Activated T-cell treated with anti-CD3 and anti-CD28 coated beads, Interleukin-2, amount 50 U/mL, for 72 hours (primary cell): ENCODE data around the gene VAMP1. TPM values are rescaled to one million over a fixed set of nuclear protein-coding genes. Genes with fewer than 3 reads are reported as not detected.

Source experiments
- ATAC-seq, 2 donors: fragments of 150-1000 bp; cut with Tn5 transposase; replicated peaks in 1 of 2; 2 replicates each; pipeline ENCODE4 v1.10.0; 2021; ENCODE audit warnings: moderate library complexity in 2 of 2, mild to moderate bottlenecking in 1 of 2
- DNase-seq, 2 donors: peaks; one replicate each; pipeline ENCODE4 v3.0.0; 2021 to 2022; ENCODE audit warnings: mixed read lengths in 1 of 2
- H3K27ac Mint-ChIP-seq: one replicate; pipeline ENCODE4 v1.8.0; 2022; ENCODE audit warnings: mild to moderate bottlenecking, moderate library complexity, mixed read lengths
- H3K27me3 Mint-ChIP-seq: one replicate; pipeline ENCODE4 v1.8.0; 2022; ENCODE audit warnings: low read depth, mixed read lengths
- H3K36me3 Mint-ChIP-seq, 2 donors: one replicate each; pipeline ENCODE4 v1.8.0; 2022; ENCODE audit warnings: mixed read lengths in 2 of 2, mild to moderate bottlenecking in 1 of 2; ENCODE audit not compliant: insufficient read depth in 2 of 2
- H3K4me1 Mint-ChIP-seq: one replicate; pipeline ENCODE4 v1.8.0; 2022; ENCODE audit warnings: low read depth, mixed read lengths
- H3K4me3 Mint-ChIP-seq, 2 donors: one replicate each; pipeline ENCODE4 v1.8.0; 2022; ENCODE audit warnings: mild to moderate bottlenecking in 2 of 2, mixed read lengths in 2 of 2, moderate library complexity in 2 of 2
- H3K9me3 Mint-ChIP-seq, 2 donors: one replicate each; pipeline ENCODE4 v1.8.0; 2022; ENCODE audit warnings: mixed read lengths in 2 of 2
- total RNA-seq, 2 donors: library from RNA; stranded (reverse); gene quantifications; one replicate each; pipeline ENCODE4 v1.2.3, GENCODE V29; 2022

Gene VAMP1
- total RNA-seq, 2 donors from 2014 or later, result 51.2 to 53.1 TPM

DNA sequence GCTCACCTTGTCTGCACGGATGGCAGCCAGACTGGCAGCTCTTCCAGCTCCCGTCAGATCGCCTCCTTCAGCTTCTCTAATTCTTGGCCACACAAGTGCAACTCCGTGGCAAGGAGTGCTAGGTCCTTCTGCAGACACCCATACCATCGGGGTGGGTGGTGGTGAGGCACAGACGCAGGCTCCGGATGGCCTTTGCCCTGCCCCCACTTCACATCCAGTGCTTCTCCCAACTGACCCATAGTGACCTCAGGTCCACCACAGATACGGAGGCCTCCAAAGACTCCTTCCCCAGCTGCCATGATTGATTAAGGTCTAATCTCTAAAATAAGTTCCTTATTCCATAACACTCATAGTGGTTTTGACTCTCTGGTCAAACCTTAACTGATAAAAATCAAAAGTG lies 45.6 kb downstream of the VAMP1 start:
- peaks cover 62% of the 10 kb centered on the region for H3K4me1 Mint-ChIP-seq
- H3K27me3 Mint-ChIP-seq, result no peaks in the 10 kb centered on the region
- no peaks in the 10 kb centered on the region for H3K36me3 Mint-ChIP-seq
- ATAC-seq (no peak), DNase-seq (no peak)
- H3K9me3 Mint-ChIP-seq, result no peaks in the 10 kb centered on the region
- H3K27ac Mint-ChIP-seq, result no peak overlapping the region
- H3K4me3 Mint-ChIP-seq, result peak overlapping the region in 1 of 2 donors; percentile 15

DNA sequence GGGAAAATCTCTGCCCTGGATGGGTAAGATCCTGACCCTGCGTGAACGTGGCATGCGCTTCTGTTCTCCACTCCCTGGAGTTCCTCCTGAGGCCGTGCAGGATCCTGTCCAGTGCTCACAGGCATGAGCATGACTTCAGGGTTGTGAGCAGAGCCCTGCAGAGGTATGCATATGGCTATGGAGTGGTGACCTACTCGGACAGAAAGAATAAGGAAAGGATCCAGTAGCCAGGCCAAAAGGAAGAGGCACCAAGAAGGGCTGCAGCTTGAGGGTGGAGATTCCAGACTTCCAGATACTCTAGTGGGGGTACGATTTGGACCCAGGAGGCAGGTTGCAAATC lies 46.5 kb downstream of the VAMP1 start:
- Mint-ChIP-seq H3K4me1 (peaks cover 56% of the 10 kb centered on the region), H3K9me3 (no peaks in the 10 kb centered on the region), H3K27me3 (no peaks in the 10 kb centered on the region), H3K4me3 (peak overlapping the region in 1 of 2 donors; percentile 18), H3K27ac (no peak overlapping the region), H3K36me3 (no peaks in the 10 kb centered on the region)
- ATAC-seq (no peak), DNase-seq (no peak)

DNA sequence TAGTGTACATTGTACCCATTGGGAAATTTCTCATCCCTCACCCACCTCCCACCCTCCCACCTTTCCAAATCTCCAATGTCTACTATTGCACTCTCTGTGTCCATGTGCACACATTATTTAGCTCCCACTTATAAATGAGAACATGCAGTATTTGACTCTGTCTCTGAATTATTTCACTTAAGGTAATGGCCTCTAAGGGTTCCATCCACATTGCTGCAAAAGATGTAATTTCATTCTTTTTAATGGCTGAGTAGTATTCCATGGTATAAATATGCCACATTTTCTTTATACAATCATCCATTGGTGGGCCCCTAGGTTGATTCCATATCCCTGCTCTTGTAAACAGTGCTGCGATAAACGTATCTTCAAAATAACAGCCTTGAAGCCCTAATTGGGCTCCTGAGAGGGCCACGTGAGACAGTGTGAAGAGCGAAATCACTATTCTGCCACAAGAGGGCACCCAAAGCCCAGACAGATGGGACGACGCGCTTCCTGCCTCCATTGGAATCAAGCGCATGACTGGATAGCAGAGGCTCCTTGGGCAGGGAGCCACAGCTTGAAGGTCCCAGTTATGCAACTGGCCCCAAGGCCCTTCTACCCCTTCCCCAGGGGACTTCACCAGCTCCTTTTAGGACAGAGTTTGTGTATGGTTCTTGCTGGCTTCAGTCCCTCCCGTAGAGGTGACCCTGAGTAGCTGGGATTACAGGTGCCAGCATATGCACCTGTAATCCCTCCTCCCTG lies 47.0 kb downstream of the VAMP1 start:
- DNase-seq (peak; percentile 78 to 79), ATAC-seq (peak; percentile 55 to 66)
- Mint-ChIP-seq H3K4me1 (peaks cover 54% of the 10 kb centered on the region), H3K27me3 (no peaks in the 10 kb centered on the region), H3K27ac (no peak overlapping the region), H3K36me3 (no peaks in the 10 kb centered on the region), H3K9me3 (no peaks in the 10 kb centered on the region), H3K4me3 (peak overlapping the region in 1 of 2 donors; percentile 18)

DNA sequence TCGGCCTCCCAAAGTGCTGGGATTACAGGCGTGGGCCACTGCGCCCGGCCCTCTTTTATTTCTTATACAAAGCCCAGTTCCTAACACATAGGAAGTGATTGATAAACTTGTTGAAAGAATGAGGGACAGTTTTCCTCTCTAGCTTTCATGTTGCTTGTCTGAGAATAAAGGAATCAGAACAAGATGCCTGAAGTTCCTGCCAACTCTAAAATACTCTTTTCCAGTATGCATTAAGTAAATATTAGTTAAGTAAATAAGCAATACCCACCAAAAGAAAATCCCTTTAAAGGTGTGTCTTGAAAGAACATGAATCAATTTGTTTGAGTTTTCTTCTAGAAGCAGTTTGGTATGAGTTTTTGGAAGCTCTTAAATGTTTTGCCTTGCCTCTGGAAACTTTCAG lies 50.1 kb downstream of the VAMP1 start:
- Mint-ChIP-seq H3K9me3 (no peaks in the 10 kb centered on the region), H3K36me3 (no peaks in the 10 kb centered on the region), H3K27me3 (no peaks in the 10 kb centered on the region), H3K27ac (no peak overlapping the region), H3K4me1 (peaks cover 35% of the 10 kb centered on the region), H3K4me3 (no peak overlapping the region)
- DNase-seq (no peak), ATAC-seq (no peak)

DNA sequence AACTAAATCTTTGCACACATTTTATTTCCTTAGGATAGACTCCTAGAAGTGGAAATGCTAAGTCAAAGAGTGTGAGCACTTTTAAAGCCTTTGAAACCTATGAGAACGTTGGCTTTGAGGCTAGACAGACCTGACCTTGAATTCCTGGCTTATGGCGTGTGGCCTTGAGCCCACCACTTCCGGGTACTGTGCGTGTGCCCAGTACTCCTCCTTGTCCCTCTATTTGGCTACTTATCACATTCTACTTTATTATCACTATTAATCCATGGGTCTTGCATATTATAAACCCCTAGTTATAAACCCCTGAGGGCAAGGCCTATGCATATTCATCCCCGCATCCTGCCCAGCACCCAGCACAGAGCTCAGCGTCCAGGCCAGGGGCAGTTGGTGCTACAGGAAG lies 51.7 kb downstream of the VAMP1 start:
- H3K9me3 Mint-ChIP-seq, result no peaks in the 10 kb centered on the region
- ATAC-seq (no peak), DNase-seq (no peak)
- H3K27ac Mint-ChIP-seq, result no peak overlapping the region
- H3K4me1 Mint-ChIP-seq, result peaks cover 23% of the 10 kb centered on the region
- no peaks in the 10 kb centered on the region for H3K36me3 Mint-ChIP-seq
- H3K27me3 Mint-ChIP-seq, result no peaks in the 10 kb centered on the region
- H3K4me3 Mint-ChIP-seq, result no peak overlapping the region

DNA sequence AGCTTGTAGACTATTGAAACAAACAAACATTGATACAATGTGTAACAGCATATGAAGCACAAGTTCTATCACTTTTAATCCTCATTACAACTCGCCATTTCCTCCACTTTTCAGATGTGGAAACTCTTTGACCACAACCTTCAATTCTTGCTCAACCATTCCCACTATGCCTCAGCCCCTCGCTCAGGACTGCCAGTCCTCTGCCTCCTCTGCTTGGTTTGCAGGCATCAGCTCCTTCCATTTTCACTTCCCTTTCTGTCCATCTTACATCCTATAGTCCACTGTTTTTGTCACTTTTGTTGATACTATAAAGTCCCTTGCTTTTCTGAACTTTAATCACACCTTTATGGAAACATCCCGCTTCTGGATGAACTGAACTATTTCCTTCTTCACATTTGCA lies 53.9 kb downstream of the VAMP1 start:
- Mint-ChIP-seq H3K9me3 (no peaks in the 10 kb centered on the region), H3K27ac (no peak overlapping the region), H3K4me1 (peaks cover 16% of the 10 kb centered on the region), H3K27me3 (no peaks in the 10 kb centered on the region), H3K36me3 (no peaks in the 10 kb centered on the region), H3K4me3 (no peak overlapping the region)
- DNase-seq, result no peak
- peak; percentile 41 to 66 for ATAC-seq

Other genes with a start within 250 kb of the VAMP1 start
- not detected for gene PLEKHG6, start 160.0 kb downstream of the VAMP1 start, total RNA-seq
- gene TNFRSF1A, start 128.6 kb downstream of the VAMP1 start, total RNA-seq, result 10 to 100 TPM; 48.4 to 52.1 TPM
- gene SCNN1A, start 95.1 kb downstream of the VAMP1 start, total RNA-seq, result under 1 TPM; 0.29 to 0.67 TPM
- 1 to 10 TPM; 1.3 to 1.9 TPM for gene LTBR, start 86.5 kb downstream of the VAMP1 start, total RNA-seq
- 10 to 100 TPM; 53.1 to 90.5 TPM for gene CD27, start 25.7 kb downstream of the VAMP1 start, total RNA-seq
- gene TAPBPL, start 18.6 kb downstream of the VAMP1 start, total RNA-seq, result 10 to 100 TPM; 26.0 to 29.6 TPM
- 100 to 1,000 TPM; 170 to 179 TPM for gene MRPL51, start 22.6 kb upstream of the VAMP1 start, total RNA-seq
- 100 to 1,000 TPM; 156 to 168 TPM for gene NCAPD2, start 23.4 kb upstream of the VAMP1 start, total RNA-seq
- gene GAPDH, start 63.8 kb upstream of the VAMP1 start, total RNA-seq, result 1,000 to 10,000 TPM; 4,101 to 4,234 TPM
- gene IFFO1, start 85.4 kb upstream of the VAMP1 start, total RNA-seq, result 10 to 100 TPM; 14.2 to 17.0 TPM
- gene NOP2, start 97.6 kb upstream of the VAMP1 start, total RNA-seq, result 10 to 100 TPM; 76.9 to 89.8 TPM
- gene CHD4, start 136.7 kb upstream of the VAMP1 start, total RNA-seq, result 100 to 1,000 TPM; 292 to 299 TPM
- gene LPAR5, start 165.3 kb upstream of the VAMP1 start, total RNA-seq, result 1 to 10 TPM; 4.1 to 8.9 TPM
- gene ACRBP, start 176.8 kb upstream of the VAMP1 start, total RNA-seq, result 1 to 10 TPM; 5.2 to 6.1 TPM
- gene ING4, start 192.4 kb upstream of the VAMP1 start, total RNA-seq, result 10 to 100 TPM; 27.6 to 28.0 TPM
- gene ZNF384, start 218.7 kb upstream of the VAMP1 start, total RNA-seq, result 10 to 100 TPM; 78.1 to 82.2 TPM
- under 1 TPM; 0.58 to 0.76 TPM for gene PIANP, start 230.1 kb upstream of the VAMP1 start, total RNA-seq